CD14-positive monocyte (primary cell): ENCODE results near the gene RPS6KA3. TPM values are rescaled to one million over a fixed set of nuclear protein-coding genes. Genes with fewer than 3 reads are reported as not detected.
A peak's percentile ranks its signal among the peaks of the same experiment; 100 is the strongest.

Experiments
- DNase-seq, 3 donors: peaks; one replicate each; pipeline ENCODE4 v3.0.0-alpha.2; 2011 to 2022
- H2AFZ ChIP-seq: 2 replicates; pipeline ENCODE4 v1.6.0; 2012; ENCODE audit warnings: mild to moderate bottlenecking, low read depth, low read length, inconsistent platforms; ENCODE audit not compliant: insufficient read depth, poor library complexity, severe bottlenecking
- H3K27ac ChIP-seq, 2 donors: 1 replicate in 1 of 2; 2 replicates in 1 of 2; pipeline ENCODE4 v1.5.1; 2012 to 2013; ENCODE audit warnings: low read length in 2 of 2, control low read depth in 1 of 2, inconsistent platforms in 1 of 2, low read depth in 1 of 2, mild to moderate bottlenecking in 1 of 2
- H3K27me3 ChIP-seq, 2 donors: one replicate each; pipeline versions ENCODE4 v1.6.0 to v1.6.1; 2011 to 2013; ENCODE audit warnings: low read length in 2 of 2; ENCODE audit not compliant: control insufficient read depth in 2 of 2, insufficient read depth in 2 of 2
- H3K36me3 ChIP-seq, 2 donors: replicated peaks in 1 of 2; 1 replicate in 1 of 2; 2 replicates in 1 of 2; pipeline versions ENCODE4 v1.5.1 to v1.6.1; 2012 to 2013; ENCODE audit warnings: low read length in 2 of 2, control low read depth in 1 of 2, inconsistent platforms in 1 of 2, mild to moderate bottlenecking in 1 of 2; ENCODE audit not compliant: insufficient read depth in 2 of 2, control insufficient read depth in 1 of 2
- H3K4me1 ChIP-seq, 2 donors: 1 replicate in 1 of 2; 2 replicates in 1 of 2; pipeline versions ENCODE4 v1.5.1 to v1.6.1; 2012 to 2013; ENCODE audit warnings: low read length in 2 of 2, control low read depth in 1 of 2, inconsistent platforms in 1 of 2, mild to moderate bottlenecking in 1 of 2, moderate library complexity in 1 of 2; ENCODE audit not compliant: insufficient read depth in 2 of 2, control insufficient read depth in 1 of 2
- H3K4me2 ChIP-seq: replicated peaks from 2 replicates; pipeline ENCODE3; 2012; ENCODE audit warnings: low read length, moderate library complexity, mild to moderate bottlenecking; ENCODE audit not compliant: poor library complexity, severe bottlenecking; ENCODE audit errors: extremely low read depth
- H3K4me3 ChIP-seq, 3 experiments: fragments of 200-600 bp in 1 of 3; sonication (generic) in 1 of 3; replicated peaks in 1 of 3; 1 replicate in 2 of 3; 2 replicates in 1 of 3; pipeline ENCODE4 v1.5.1; 2011 to 2013; ENCODE audit warnings: low read length in 3 of 3, mild to moderate bottlenecking in 3 of 3, control low read depth in 2 of 3, low read depth in 2 of 3, inconsistent platforms in 1 of 3, moderate library complexity in 1 of 3
- H3K79me2 ChIP-seq: 2 replicates; pipeline ENCODE4 v1.6.0; 2012; ENCODE audit warnings: mild to moderate bottlenecking, control low read depth, inconsistent platforms, low read length, moderate library complexity; ENCODE audit not compliant: insufficient read depth
- H3K9ac ChIP-seq: 2 replicates; pipeline ENCODE4 v1.6.0; 2017; ENCODE audit warnings: low read length, mild to moderate bottlenecking; ENCODE audit not compliant: insufficient read depth, poor library complexity, severe bottlenecking
- H3K9me3 ChIP-seq, 2 donors: replicated peaks in 1 of 2; 1 replicate in 1 of 2; 2 replicates in 1 of 2; pipeline versions ENCODE4 v1.5.1 to v1.6.1; 2012 to 2013; ENCODE audit warnings: low read length in 2 of 2, control low read depth in 1 of 2; ENCODE audit not compliant: control insufficient read depth in 1 of 2, insufficient read depth in 1 of 2
- H4K20me1 ChIP-seq: 2 replicates; pipeline ENCODE4 v1.6.0; 2012; ENCODE audit warnings: mild to moderate bottlenecking, low read length, control low read depth, moderate library complexity; ENCODE audit not compliant: insufficient read depth
- H3K27ac Mint-ChIP-seq, 7 donors: one replicate each; pipeline ENCODE4 v1.8.0; 2020; ENCODE audit warnings: mild to moderate bottlenecking in 7 of 7, mixed read lengths in 7 of 7, moderate library complexity in 6 of 7, inconsistent platforms in 2 of 7
- H3K27me3 Mint-ChIP-seq, 3 donors: one replicate each; pipeline ENCODE4 v1.8.0; 2021 to 2022; ENCODE audit warnings: low read depth in 3 of 3, mild to moderate bottlenecking in 3 of 3, mixed read lengths in 3 of 3, moderate library complexity in 3 of 3, inconsistent platforms in 1 of 3
- H3K36me3 Mint-ChIP-seq, 2 donors: one replicate each; pipeline ENCODE4 v1.8.0; 2020; ENCODE audit warnings: mixed read lengths in 2 of 2, inconsistent platforms in 1 of 2, mild to moderate bottlenecking in 1 of 2
- H3K4me1 Mint-ChIP-seq: one replicate; pipeline ENCODE4 v1.8.0; 2020; ENCODE audit warnings: mild to moderate bottlenecking, mixed read lengths
- H3K4me3 Mint-ChIP-seq, 2 donors: one replicate each; pipeline ENCODE4 v1.8.0; 2020; ENCODE audit warnings: mild to moderate bottlenecking in 2 of 2, mixed read lengths in 2 of 2, moderate library complexity in 1 of 2
- H3K9me3 Mint-ChIP-seq, 7 donors: one replicate each; pipeline ENCODE4 v1.8.0; 2020 to 2022; ENCODE audit warnings: mixed read lengths in 7 of 7, mild to moderate bottlenecking in 6 of 7, moderate library complexity in 6 of 7, inconsistent platforms in 2 of 7
- CTCF ChIP-seq: fragments of 200-600 bp; IDR thresholded peaks from one replicate; pipeline ENCODE4 v1.8.0; 2022; ENCODE audit warnings: antibody characterized with exemption, mild to moderate bottlenecking
- WGBS: methylation state at CpG from one replicate; pipeline ENCODE4 v1.1.5; 2013; ENCODE audit warnings: missing lambda C conversion rate; ENCODE audit not compliant: insufficient coverage; 5-methylcytosine and 5-hydroxymethylcytosine counted together
- intact Hi-C, 2 donors: fragments of 100-400 bp; cut with micrococcal nuclease; formaldehyde crosslinking; loops; one replicate each; pipeline versions ENCODE4 v1.15.0 to v1.15.1; 2023
- polyA plus RNA-seq, 3 donors: library from polyadenylated mRNA; depleted of rRNA in 1 of 3; unstranded in 2 of 3; stranded (reverse) in 1 of 3; fragments of 300-500 nt in 2 of 3; fragments of >200 nt in 1 of 3; fragmentation: Illumina TruSeq in 2 of 3; gene quantifications; 1 replicate in 2 of 3; 2 replicates in 1 of 3; pipeline ENCODE4 v1.2.3, GENCODE V29; 2012 to 2021

RPS6KA3 gene
- polyA plus RNA-seq, 3 donors = 14.6 to 28.2 (median 21.6) TPM

GRCh38 chrX:20140420-20140819, 126.3 kb downstream of the RPS6KA3 start:
- peaks cover 52% of the 10 kb centered on the region for H3K79me2 ChIP-seq
- peaks cover 28% of the 10 kb centered on the region for H4K20me1 ChIP-seq
- peaks cover 19 to 34% of the 10 kb centered on the region in 2 donors for H3K4me1 ChIP-seq
- H3K27ac Mint-ChIP-seq = peak overlapping the region in 6 of 7 donors; percentile 53 to 97 (median 95)
- peaks cover 22% of the 10 kb centered on the region for H3K4me1 Mint-ChIP-seq
- H3K27ac ChIP-seq = peak overlapping the region in 1 of 2 donors; percentile 92
- no peaks in the 10 kb centered on the region for H3K9me3 ChIP-seq
- no peak for TF ChIP-seq CTCF
- H3K36me3 ChIP-seq = peaks cover 9 to 42% of the 10 kb centered on the region in 2 donors
- peaks cover 0 to 3% (median 0%) of the 10 kb centered on the region in 7 donors for H3K9me3 Mint-ChIP-seq
- H3K4me2 ChIP-seq = peak overlapping the region; percentile 92
- H3K36me3 Mint-ChIP-seq = peaks cover 18 to 43% of the 10 kb centered on the region in 2 donors
- peaks cover 0 to 13% (median 0%) of the 10 kb centered on the region in 3 donors for H3K27me3 Mint-ChIP-seq
- no peaks in the 10 kb centered on the region for H3K27me3 ChIP-seq
- peak overlapping the region; percentile 86 to 91 for H3K4me3 Mint-ChIP-seq
- H3K4me3 ChIP-seq = peak overlapping the region; percentile 73 to 99 (median 94)
- whole genome bisulfite sequencing = no CpG with 5 or more reads among the region's 3 CpGs
- H3K9ac ChIP-seq = no peak overlapping the region
- H2AFZ ChIP-seq = no peak overlapping the region
- intact Hi-C loops = no loop called here
- DNase-seq = peak; percentile 15 to 25 (median 15)

DNA sequence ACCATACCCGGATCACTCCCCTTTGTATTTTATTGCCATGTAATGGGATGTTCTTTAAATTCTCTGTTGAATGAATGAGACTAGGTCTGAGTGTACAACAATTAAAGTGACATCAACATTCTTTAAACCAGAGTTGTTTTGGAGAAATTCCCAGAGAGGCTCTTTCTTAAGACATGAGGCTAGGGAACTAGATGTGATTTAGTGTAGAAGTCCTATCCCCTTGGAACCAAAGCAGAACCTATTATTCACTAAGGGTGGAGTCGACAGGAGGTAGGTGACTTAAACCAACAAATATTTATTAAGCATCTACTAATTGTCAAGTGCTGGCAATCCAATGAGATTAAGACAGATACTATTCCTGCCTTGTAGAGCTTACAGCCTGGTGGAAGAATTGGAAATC, 126.7 kb downstream of the RPS6KA3 start:
- H3K27me3 Mint-ChIP-seq = peaks cover 0 to 11% (median 0%) of the 10 kb centered on the region in 3 donors
- intact Hi-C loops = no loop called here
- no peaks in the 10 kb centered on the region for H3K9me3 ChIP-seq
- H3K27ac ChIP-seq = peak overlapping the region in 1 of 2 donors; percentile 17
- no peak for TF ChIP-seq CTCF
- DNase-seq = no peak
- peaks cover 13 to 47% of the 10 kb centered on the region in 2 donors for H3K36me3 ChIP-seq
- no peaks in the 10 kb centered on the region for H3K27me3 ChIP-seq
- H3K9me3 Mint-ChIP-seq = peaks cover 0 to 3% (median 0%) of the 10 kb centered on the region in 7 donors
- H3K27ac Mint-ChIP-seq = peak overlapping the region in 2 of 7 donors; percentile 2 to 94
- no peak overlapping the region for H3K4me3 Mint-ChIP-seq
- H3K4me3 ChIP-seq = peak overlapping the region in 2 of 3 experiments; percentile 73 to 99
- H3K9ac ChIP-seq = no peak overlapping the region
- peaks cover 33% of the 10 kb centered on the region for H4K20me1 ChIP-seq
- H3K36me3 Mint-ChIP-seq = peaks cover 18 to 48% of the 10 kb centered on the region in 2 donors
- H2AFZ ChIP-seq = no peak overlapping the region
- peaks cover 52% of the 10 kb centered on the region for H3K79me2 ChIP-seq
- peak overlapping the region; percentile 92 for H3K4me2 ChIP-seq
- peaks cover 21% of the 10 kb centered on the region for H3K4me1 Mint-ChIP-seq
- no CpG with 5 or more reads among the region's 2 CpGs for WGBS
- peaks cover 19 to 34% of the 10 kb centered on the region in 2 donors for H3K4me1 ChIP-seq
